ENCODE data around the gene ZNF775. TPM values are rescaled to one million over a fixed set of nuclear protein-coding genes. Genes with fewer than 3 reads are reported as not detected.

ZNF775 gene
- total RNA-seq, 1 donor from 2014 or later = 3.0 TPM

DNA sequence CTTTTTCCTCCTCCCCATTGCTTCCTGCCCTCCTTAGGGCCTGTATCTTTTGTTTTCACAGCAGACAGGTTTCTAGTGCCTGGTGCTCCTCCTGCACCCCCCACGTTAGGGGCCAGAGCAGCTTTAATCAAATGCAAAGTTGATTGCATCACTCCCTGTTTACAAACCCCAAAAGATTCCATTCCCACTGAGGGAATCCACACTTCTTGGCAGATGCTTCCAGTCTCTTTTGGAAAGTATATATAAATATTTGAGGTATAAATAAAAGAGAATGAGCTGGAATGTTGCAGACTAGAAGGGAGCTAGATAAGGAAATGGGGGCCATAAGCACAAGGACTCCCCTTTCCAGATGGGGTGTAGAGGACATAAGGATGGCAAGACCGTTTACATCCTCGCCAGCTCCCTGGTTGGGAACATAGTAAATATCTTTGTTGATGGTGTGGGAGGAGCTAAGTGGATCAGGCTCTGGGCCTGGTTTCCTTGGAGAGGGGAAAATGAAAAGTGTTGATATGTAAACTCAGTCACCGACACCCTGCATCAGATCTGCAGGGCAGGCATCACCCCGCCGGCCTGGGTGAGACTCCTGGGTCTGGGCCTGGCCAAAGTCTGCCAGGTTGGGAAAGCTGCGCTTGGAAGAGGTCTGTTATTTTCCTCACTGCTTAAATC is 43.9 kb upstream of the ZNF775 start:
- Mint-ChIP-seq H3K4me3 (no peak overlapping the region), H3K36me3 (no peaks in the 10 kb centered on the region), H3K27me3 (ENCODE audit: insufficient read depth, low read depth) (peaks cover 18% of the 10 kb centered on the region), H3K27ac (peak overlapping the region; percentile 81), H3K4me1 (peaks cover 26% of the 10 kb centered on the region), H3K9me3 (no peaks in the 10 kb centered on the region)
- Histone ChIP-seq H2AFZ (replicated peaks) (no peak overlapping the region), H3K27me3 (peaks cover 17% of the 10 kb centered on the region), H3K9me3 (ENCODE audit: low read depth) (no peaks in the 10 kb centered on the region), H3K4me1 (peaks cover 13% of the 10 kb centered on the region), H3K4me3 (no peak overlapping the region), H3K9ac (no peak overlapping the region), H3F3A (ENCODE audit: low read depth) (no peaks in the 10 kb centered on the region), H3K36me3 (no peaks in the 10 kb centered on the region), H3K79me2 (ENCODE audit: low read depth) (no peaks in the 10 kb centered on the region), H3K27ac (no peak overlapping the region), H4K20me1 (ENCODE audit: low read depth) (peaks cover 4% of the 10 kb centered on the region), H3K4me2 (no peak overlapping the region)
- TF ChIP-seq, protein P1, sequence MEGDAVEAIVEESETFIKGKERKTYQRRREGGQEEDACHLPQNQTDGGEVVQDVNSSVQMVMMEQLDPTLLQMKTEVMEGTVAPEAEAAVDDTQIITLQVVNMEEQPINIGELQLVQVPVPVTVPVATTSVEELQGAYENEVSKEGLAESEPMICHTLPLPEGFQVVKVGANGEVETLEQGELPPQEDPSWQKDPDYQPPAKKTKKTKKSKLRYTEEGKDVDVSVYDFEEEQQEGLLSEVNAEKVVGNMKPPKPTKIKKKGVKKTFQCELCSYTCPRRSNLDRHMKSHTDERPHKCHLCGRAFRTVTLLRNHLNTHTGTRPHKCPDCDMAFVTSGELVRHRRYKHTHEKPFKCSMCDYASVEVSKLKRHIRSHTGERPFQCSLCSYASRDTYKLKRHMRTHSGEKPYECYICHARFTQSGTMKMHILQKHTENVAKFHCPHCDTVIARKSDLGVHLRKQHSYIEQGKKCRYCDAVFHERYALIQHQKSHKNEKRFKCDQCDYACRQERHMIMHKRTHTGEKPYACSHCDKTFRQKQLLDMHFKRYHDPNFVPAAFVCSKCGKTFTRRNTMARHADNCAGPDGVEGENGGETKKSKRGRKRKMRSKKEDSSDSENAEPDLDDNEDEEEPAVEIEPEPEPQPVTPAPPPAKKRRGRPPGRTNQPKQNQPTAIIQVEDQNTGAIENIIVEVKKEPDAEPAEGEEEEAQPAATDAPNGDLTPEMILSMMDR (IDR thresholded peaks at IDR 0.05) = no peak
- TF ChIP-seq EZH2phosphoT487 (IDR thresholded peaks at IDR 0.05) = no peak
- no peak for DNase-seq (ENCODE audit: low spot score)

DNA sequence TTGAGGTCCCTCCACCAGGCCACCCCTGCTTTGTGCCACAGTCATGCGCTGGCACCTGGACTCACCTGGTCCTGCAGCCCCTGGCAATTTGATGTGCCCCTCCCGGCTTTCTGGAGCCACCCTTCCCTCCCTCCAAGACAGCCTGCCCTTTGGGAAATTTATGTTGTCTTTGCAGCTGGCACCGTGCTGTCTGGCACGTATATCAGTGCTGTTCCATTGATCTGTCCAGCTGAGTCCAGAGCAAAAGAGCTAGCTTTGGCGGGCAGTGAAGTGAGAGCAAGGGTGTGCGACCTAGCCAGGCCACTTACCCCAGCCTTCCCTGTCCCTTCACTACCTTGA is 43.4 kb upstream of the ZNF775 start:
- peaks cover 18% of the 10 kb centered on the region for H3K4me1 ChIP-seq
- no peaks in the 10 kb centered on the region for H3K36me3 ChIP-seq
- H3K27me3 ChIP-seq = peaks cover 22% of the 10 kb centered on the region
- DNase-seq (ENCODE audit: low spot score) = no peak
- H3K9me3 Mint-ChIP-seq = no peaks in the 10 kb centered on the region
- H3K4me3 ChIP-seq = no peak overlapping the region
- no peak for TF ChIP-seq EZH2phosphoT487 (IDR thresholded peaks at IDR 0.05)
- TF ChIP-seq EZH2 (IDR thresholded peaks at IDR 0.05) = no peak
- TF ChIP-seq, protein P1 (IDR thresholded peaks at IDR 0.05) = no peak
- H3K27ac Mint-ChIP-seq = no peak overlapping the region
- no peak overlapping the region for H3K9ac ChIP-seq
- H3K4me2 ChIP-seq = no peak overlapping the region
- no peaks in the 10 kb centered on the region for H3F3A ChIP-seq (ENCODE audit: low read depth)
- peaks cover 27% of the 10 kb centered on the region for H3K4me1 Mint-ChIP-seq
- no peaks in the 10 kb centered on the region for H3K9me3 ChIP-seq (ENCODE audit: low read depth)
- H4K20me1 ChIP-seq (ENCODE audit: low read depth) = peaks cover 5% of the 10 kb centered on the region
- H2AFZ ChIP-seq (replicated peaks) = no peak overlapping the region
- peaks cover 18% of the 10 kb centered on the region for H3K27me3 Mint-ChIP-seq (ENCODE audit: insufficient read depth, low read depth)
- no peak overlapping the region for H3K27ac ChIP-seq
- no peaks in the 10 kb centered on the region for H3K36me3 Mint-ChIP-seq
- H3K79me2 ChIP-seq (ENCODE audit: low read depth) = no peaks in the 10 kb centered on the region
- no peak overlapping the region for H3K4me3 Mint-ChIP-seq

DNA sequence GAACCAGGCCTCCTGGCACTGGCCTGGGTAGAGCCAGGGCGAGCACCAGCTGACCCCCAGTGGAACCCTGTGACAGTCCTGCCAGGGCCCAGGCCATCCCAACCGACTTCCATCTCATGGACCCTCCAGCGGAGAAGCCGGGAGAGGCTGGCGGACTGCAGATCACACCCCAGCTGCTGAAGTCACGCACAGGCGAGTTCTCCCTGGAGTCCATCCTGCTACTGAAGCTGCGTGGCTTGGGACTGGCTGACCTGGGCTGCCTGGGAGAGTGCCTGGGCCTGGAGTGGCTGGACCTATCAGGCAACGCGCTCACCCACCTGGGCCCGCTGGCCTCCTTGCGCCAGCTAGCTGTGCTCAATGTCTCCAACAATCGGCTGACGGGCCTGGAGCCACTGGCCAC is 42.4 kb upstream of the ZNF775 start:
- DNase-seq (ENCODE audit: low spot score) = no peak
- no peak overlapping the region for H3K4me3 Mint-ChIP-seq
- H2AFZ ChIP-seq (replicated peaks) = no peak overlapping the region
- H3K27me3 ChIP-seq = peaks cover 32% of the 10 kb centered on the region
- peaks cover 10% of the 10 kb centered on the region for H4K20me1 ChIP-seq (ENCODE audit: low read depth)
- H3K27ac ChIP-seq = no peak overlapping the region
- H3K4me3 ChIP-seq = no peak overlapping the region
- no peaks in the 10 kb centered on the region for H3F3A ChIP-seq (ENCODE audit: low read depth)
- peaks cover 26% of the 10 kb centered on the region for H3K4me1 ChIP-seq
- H3K9ac ChIP-seq = no peak overlapping the region
- no peak overlapping the region for H3K27ac Mint-ChIP-seq
- H3K36me3 ChIP-seq = no peaks in the 10 kb centered on the region
- H3K27me3 Mint-ChIP-seq (ENCODE audit: insufficient read depth, low read depth) = peaks cover 18% of the 10 kb centered on the region
- no peaks in the 10 kb centered on the region for H3K9me3 Mint-ChIP-seq
- H3K79me2 ChIP-seq (ENCODE audit: low read depth) = no peaks in the 10 kb centered on the region
- H3K9me3 ChIP-seq (ENCODE audit: low read depth) = no peaks in the 10 kb centered on the region
- H3K4me2 ChIP-seq = no peak overlapping the region
- TF ChIP-seq, protein P1 (IDR thresholded peaks at IDR 0.05) = no peak
- no peak for TF ChIP-seq EZH2 (IDR thresholded peaks at IDR 0.05)
- no peak for TF ChIP-seq EZH2phosphoT487 (IDR thresholded peaks at IDR 0.05)
- no peaks in the 10 kb centered on the region for H3K36me3 Mint-ChIP-seq
- peaks cover 29% of the 10 kb centered on the region for H3K4me1 Mint-ChIP-seq
